Measurements from ENCODE around the gene ABCC1. TPM values are rescaled to one million over a fixed set of nuclear protein-coding genes. Genes with fewer than 3 reads are reported as not detected.

Gene ABCC1
- total RNA-seq, 1 experiment from 2014 or later: 61.9 TPM

DNA sequence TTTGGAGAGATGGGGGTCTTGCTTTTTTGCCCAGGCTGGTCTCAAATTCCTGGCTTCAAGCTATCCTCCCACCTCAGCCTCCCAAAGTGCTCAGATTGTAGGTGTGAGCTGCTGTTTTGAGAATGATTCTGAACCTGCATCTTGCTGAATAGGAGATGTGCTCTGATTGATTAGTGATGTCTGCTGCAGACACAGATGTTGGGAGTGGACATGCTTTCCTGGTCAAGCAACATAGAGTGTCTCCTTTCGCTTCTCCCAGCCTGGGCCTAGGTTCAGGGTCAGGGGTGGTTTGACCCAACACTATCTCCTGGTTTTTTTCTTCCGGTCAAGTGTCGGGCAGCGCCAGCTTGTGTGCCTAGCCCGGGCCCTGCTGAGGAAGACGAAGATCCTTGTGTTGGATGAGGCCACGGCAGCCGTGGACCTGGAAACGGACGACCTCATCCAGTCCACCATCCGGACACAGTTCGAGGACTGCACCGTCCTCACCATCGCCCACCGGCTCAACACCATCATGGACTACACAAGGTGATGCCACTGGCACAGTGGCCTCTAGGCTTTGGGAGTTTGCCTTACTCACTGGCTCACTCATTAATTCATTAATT lies 188.7 kb downstream of the ABCC1 start:
- POLR2A ChIA-PET: no interaction called here
- no peaks in the 10 kb centered on the region for H3K9me3 Mint-ChIP-seq
- CTCF ChIA-PET: no interaction called here
- no peak for ATAC-seq
- peaks cover 4% of the 10 kb centered on the region for H3K4me1 Mint-ChIP-seq
- no peak overlapping the region for H3K4me3 Mint-ChIP-seq
- TF ChIP-seq ZNF219 (CRISPR knock-in tag; IDR thresholded peaks at IDR 0.05; ENCODE audit: borderline replicate concordance) (no peak), PREB (CRISPR knock-in tag; IDR thresholded peaks at IDR 0.05; ENCODE audit: borderline replicate concordance) (no peak), HMGA2 (CRISPR knock-in tag; IDR thresholded peaks at IDR 0.05) (no peak), ETV6 (CRISPR knock-in tag; IDR thresholded peaks at IDR 0.05) (no peak), ZNF396 (CRISPR knock-in tag; IDR thresholded peaks at IDR 0.05; ENCODE audit: borderline replicate concordance) (no peak), FOXK1 (CRISPR knock-in tag; IDR thresholded peaks at IDR 0.05) (no peak), ZNF281 (CRISPR knock-in tag; IDR thresholded peaks at IDR 0.05) (no peak), PRDM15 (CRISPR knock-in tag; IDR thresholded peaks at IDR 0.05) (no peak), IRF1 (CRISPR knock-in tag; IDR thresholded peaks at IDR 0.05) (no peak), ELF4 (CRISPR knock-in tag; IDR thresholded peaks at IDR 0.05; ENCODE audit: low read depth) (no peak), SMAD3 (CRISPR knock-in tag; IDR thresholded peaks at IDR 0.05; ENCODE audit: borderline replicate concordance) (no peak), NR1H2 (CRISPR knock-in tag; IDR thresholded peaks at IDR 0.05) (no peak), JAZF1 (CRISPR knock-in tag; IDR thresholded peaks at IDR 0.05) (no peak)
- TF ChIP-seq, protein P1, sequence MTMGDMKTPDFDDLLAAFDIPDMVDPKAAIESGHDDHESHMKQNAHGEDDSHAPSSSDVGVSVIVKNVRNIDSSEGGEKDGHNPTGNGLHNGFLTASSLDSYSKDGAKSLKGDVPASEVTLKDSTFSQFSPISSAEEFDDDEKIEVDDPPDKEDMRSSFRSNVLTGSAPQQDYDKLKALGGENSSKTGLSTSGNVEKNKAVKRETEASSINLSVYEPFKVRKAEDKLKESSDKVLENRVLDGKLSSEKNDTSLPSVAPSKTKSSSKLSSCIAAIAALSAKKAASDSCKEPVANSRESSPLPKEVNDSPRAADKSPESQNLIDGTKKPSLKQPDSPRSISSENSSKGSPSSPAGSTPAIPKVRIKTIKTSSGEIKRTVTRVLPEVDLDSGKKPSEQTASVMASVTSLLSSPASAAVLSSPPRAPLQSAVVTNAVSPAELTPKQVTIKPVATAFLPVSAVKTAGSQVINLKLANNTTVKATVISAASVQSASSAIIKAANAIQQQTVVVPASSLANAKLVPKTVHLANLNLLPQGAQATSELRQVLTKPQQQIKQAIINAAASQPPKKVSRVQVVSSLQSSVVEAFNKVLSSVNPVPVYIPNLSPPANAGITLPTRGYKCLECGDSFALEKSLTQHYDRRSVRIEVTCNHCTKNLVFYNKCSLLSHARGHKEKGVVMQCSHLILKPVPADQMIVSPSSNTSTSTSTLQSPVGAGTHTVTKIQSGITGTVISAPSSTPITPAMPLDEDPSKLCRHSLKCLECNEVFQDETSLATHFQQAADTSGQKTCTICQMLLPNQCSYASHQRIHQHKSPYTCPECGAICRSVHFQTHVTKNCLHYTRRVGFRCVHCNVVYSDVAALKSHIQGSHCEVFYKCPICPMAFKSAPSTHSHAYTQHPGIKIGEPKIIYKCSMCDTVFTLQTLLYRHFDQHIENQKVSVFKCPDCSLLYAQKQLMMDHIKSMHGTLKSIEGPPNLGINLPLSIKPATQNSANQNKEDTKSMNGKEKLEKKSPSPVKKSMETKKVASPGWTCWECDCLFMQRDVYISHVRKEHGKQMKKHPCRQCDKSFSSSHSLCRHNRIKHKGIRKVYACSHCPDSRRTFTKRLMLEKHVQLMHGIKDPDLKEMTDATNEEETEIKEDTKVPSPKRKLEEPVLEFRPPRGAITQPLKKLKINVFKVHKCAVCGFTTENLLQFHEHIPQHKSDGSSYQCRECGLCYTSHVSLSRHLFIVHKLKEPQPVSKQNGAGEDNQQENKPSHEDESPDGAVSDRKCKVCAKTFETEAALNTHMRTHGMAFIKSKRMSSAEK (CRISPR knock-in tag; IDR thresholded peaks at IDR 0.05; ENCODE audit: borderline replicate concordance): no peak
- DNase-seq (ENCODE audit: low spot score): no peak
- H3K27ac Mint-ChIP-seq: no peak overlapping the region
- no peaks in the 10 kb centered on the region for H3K27me3 Mint-ChIP-seq (ENCODE audit: low read depth)
- peaks cover 80% of the 10 kb centered on the region for H3K36me3 Mint-ChIP-seq

All from WTC11 (cell line).